Endothelial cell of umbilical vein (primary cell): ENCODE data around the gene TOLLIP. TPM values are rescaled to one million over a fixed set of nuclear protein-coding genes. Genes with fewer than 3 reads are reported as not detected.

Experiments used
- BruUV-seq: library from RNA; stranded (reverse); fragments of 400-500 nt; replicated peaks from 2 replicates; lab custom pipeline; 2021; lab: Mats Ljungman, UMichigan
- CTCF ChIA-PET: fragments of 300-600, 350-600 bp; sonication (Branson Sonifier 250); formaldehyde crosslinking; loops from one replicate; lab custom pipeline; 2021; ENCODE audit warnings: antibody characterized with exemption, inconsistent platforms; lab: Charles Lee
- POLR2A ChIA-PET: fragments of 300-600, 350-600 bp; sonication (Branson Sonifier 250); formaldehyde crosslinking; loops from one replicate; lab custom pipeline; 2021; ENCODE audit warnings: antibody characterized with exemption, inconsistent platforms; lab: Charles Lee
- DNase-seq: peaks from one replicate; pipeline ENCODE4 v3.0.0-alpha.2; 2011; ENCODE audit warnings: low read depth, low spot score
- FAIRE-seq: peaks from 2 replicates; lab custom pipeline; 2011; peaks lifted over from hg19 to GRCh38; lab: Jason Lieb, UNC
- H2AFZ ChIP-seq: 2 replicates; pipeline ENCODE4 v1.6.0; 2012; ENCODE audit warnings: low read depth, low read length, control low read depth, inconsistent platforms
- H3K27ac ChIP-seq: 2 replicates; pipeline ENCODE4 v1.5.1; 2011; ENCODE audit warnings: low read depth, mild to moderate bottlenecking, control low read depth, low read length, moderate library complexity; ENCODE audit not compliant: insufficient read depth
- H3K27me3 ChIP-seq, 2 experiments: 2 replicates each; pipeline versions ENCODE4 v1.6.0 to v1.6.1; 2011; ENCODE audit warnings: low read length in 2 of 2, mixed read lengths in 1 of 2; ENCODE audit not compliant: control insufficient read depth in 2 of 2, insufficient read depth in 2 of 2
- H3K36me3 ChIP-seq, 2 experiments: 2 replicates in 1 of 2; 3 replicates in 1 of 2; pipeline ENCODE4 v1.5.1; 2011; ENCODE audit warnings: low read length in 2 of 2, mild to moderate bottlenecking in 1 of 2, moderate library complexity in 1 of 2; ENCODE audit not compliant: control insufficient read depth in 2 of 2, insufficient read depth in 2 of 2; ENCODE audit errors: extremely low read depth in 1 of 2
- H3K4me1 ChIP-seq: 3 replicates; pipeline ENCODE4 v1.5.1; 2011; ENCODE audit warnings: mild to moderate bottlenecking, low read length; ENCODE audit not compliant: control insufficient read depth, insufficient read depth; ENCODE audit errors: extremely low read depth
- H3K4me2 ChIP-seq: 2 replicates; pipeline ENCODE4 v1.6.1; 2011; ENCODE audit warnings: low read length, control low read depth, mixed read lengths; ENCODE audit not compliant: insufficient read depth
- H3K4me3 ChIP-seq, 3 experiments: fragments of 200-600 bp in 1 of 3; sonication (generic), shearing (Covaris generic) in 1 of 3; replicated peaks in 1 of 3; 2 replicates each; pipeline ENCODE4 v1.5.1; 2011 to 2016; ENCODE audit warnings: control low read depth in 3 of 3, low read length in 3 of 3, mild to moderate bottlenecking in 2 of 3, inconsistent platforms in 1 of 3, low read depth in 1 of 3, moderate library complexity in 1 of 3; ENCODE audit not compliant: insufficient read depth in 1 of 3
- H3K79me2 ChIP-seq: 2 replicates; pipeline ENCODE4 v1.6.0; 2012; ENCODE audit warnings: low read length, inconsistent platforms; ENCODE audit not compliant: control insufficient read depth, insufficient read depth
- H3K9ac ChIP-seq: replicated peaks from 2 replicates; pipeline ENCODE3; 2011; ENCODE audit warnings: low read length, control low read depth; ENCODE audit not compliant: insufficient read depth; ENCODE audit errors: extremely low read depth
- H3K9me1 ChIP-seq: replicated peaks from 3 replicates; pipeline ENCODE4 v1.6.0; 2011; ENCODE audit warnings: mild to moderate bottlenecking, low read length; ENCODE audit not compliant: control insufficient read depth, insufficient read depth; ENCODE audit errors: extremely low read depth
- H3K9me3 ChIP-seq: replicated peaks from 2 replicates; pipeline ENCODE4 v1.5.1; 2012; ENCODE audit warnings: low read length, inconsistent platforms; ENCODE audit not compliant: control insufficient read depth, insufficient read depth
- H4K20me1 ChIP-seq: replicated peaks from 2 replicates; pipeline ENCODE3; 2011; ENCODE audit warnings: mild to moderate bottlenecking, low read length; ENCODE audit not compliant: control insufficient read depth, insufficient read depth; ENCODE audit errors: extremely low read depth
- CTCF ChIP-seq, 2 donors: IDR thresholded peaks; 1 replicate in 1 of 2; 2 replicates in 1 of 2; pipeline ENCODE4 v1.5.1; 2011; ENCODE audit warnings: low read length in 2 of 2, mild to moderate bottlenecking in 2 of 2, moderate library complexity in 2 of 2, control low read depth in 1 of 2, inconsistent platforms in 1 of 2, low read depth in 1 of 2; ENCODE audit not compliant: insufficient read depth in 1 of 2; ENCODE audit errors: extremely low read depth in 1 of 2
- EZH2 ChIP-seq: IDR thresholded peaks from 2 replicates; pipeline ENCODE4 v1.6.1; 2012; ENCODE audit warnings: borderline replicate concordance, low read depth, mild to moderate bottlenecking, moderate library complexity, low read length, inconsistent platforms; ENCODE audit not compliant: severe bottlenecking
- FOS ChIP-seq: IDR thresholded peaks from 2 replicates; pipeline ENCODE4 v1.6.1; 2011; ENCODE audit warnings: mild to moderate bottlenecking, low read length, moderate library complexity, borderline replicate concordance; ENCODE audit not compliant: insufficient read depth
- GATA2 ChIP-seq: IDR thresholded peaks from 2 replicates; pipeline ENCODE4 v1.7.0; 2011; ENCODE audit warnings: low read depth, mild to moderate bottlenecking, moderate library complexity, mixed read lengths, low read length; ENCODE audit not compliant: insufficient read length, insufficient read depth
- POLR2AphosphoS5 ChIP-seq: IDR thresholded peaks from 2 replicates; pipeline ENCODE4 v1.6.1; 2012; ENCODE audit warnings: low read depth, mild to moderate bottlenecking, control low read depth, low read length, moderate library complexity; ENCODE audit not compliant: insufficient read depth
- dilution Hi-C: fragments of 300-500 bp; cut with MboI; formaldehyde crosslinking; loops from one replicate; pipeline ENCODE4 v1.15.0; 2019; ENCODE audit warnings: low sequenced_read_pairs; ENCODE audit not compliant: extremely low pct_ligation_motif_present
- intact Hi-C: fragments of 100-400 bp; cut with micrococcal nuclease; formaldehyde crosslinking; loops from one replicate; pipeline ENCODE4 v1.10.0; 2022
- polyA plus RNA-seq, 4 experiments: library from polyadenylated mRNA; depleted of rRNA in 3 of 4; stranded (reverse) in 3 of 4; unstranded in 1 of 4; fragments of >200 nt; gene quantifications; 2 replicates each; pipeline versions ENCODE4 v1.2.1 to v1.2.3, GENCODE V29; 2011 to 2012; ENCODE audit warnings: missing spikeins in 1 of 4
- total RNA-seq: library from RNA; stranded (reverse); gene quantifications from 2 replicates; pipeline ENCODE4 v1.2.3, GENCODE V29; 2021

TOLLIP gene
- total and polyA plus RNA-seq, 2 donors (not counting 3 experiments of a cell fraction or from before 2014, with no cell fraction given), result 49.6 to 64.8 TPM

- ChIA-PET CTCF (no interaction called here), POLR2A (no interaction called here)
- Histone ChIP-seq H3K27me3 (no peaks in the 10 kb centered on the region), H3K9ac (no peak overlapping the region), H3K79me2 (peaks cover 55% of the 10 kb centered on the region), H3K9me1 (no peaks in the 10 kb centered on the region), H3K4me2 (no peak overlapping the region), H3K4me3 (no peak overlapping the region), H3K9me3 (no peaks in the 10 kb centered on the region), H3K36me3 (peaks cover 0 to 4% of the 10 kb centered on the region in 2 experiments), H3K27ac (no peak overlapping the region), H3K4me1 (peaks cover 12% of the 10 kb centered on the region), H2AFZ (no peak overlapping the region), H4K20me1 (no peaks in the 10 kb centered on the region)
- TF ChIP-seq FOS (no peak), CTCF (IDR thresholded peaks at IDR 0.05; ENCODE audit: extremely low read depth in 1 of 2, insufficient read depth in 1 of 2, low read depth in 1 of 2, low read length in 2 of 2) (no peak), GATA2 (no peak), POLR2AphosphoS5 (no peak), EZH2 (no peak)
- no TSS peak for BruUV-seq
- intact Hi-C loops, result loop anchor here (10.0 kb wide), 2 partner anchors 77 to 267 kb away; partner anchors contain the start of genes BRSK2 and DUSP8
- no peak for DNase-seq
- dilution Hi-C loops, result no loop called here
- no peak for FAIRE-seq
Observed at GRCh38 chr11:1307163-1307870, 2.1 kb downstream of the TOLLIP start.
